GM12892 (cell line): ENCODE results near the gene TLR6.

ENCODE experiments used
- POLR2A ChIP-seq: IDR thresholded peaks from 2 replicates; pipeline ENCODE4 v1.6.1; 2011; ENCODE audit warnings: low read depth, low read length, control low read depth
- POLR2AphosphoS5 ChIP-seq: IDR thresholded peaks from 2 replicates; pipeline ENCODE4 v1.6.1; 2011; ENCODE audit warnings: low read depth, low read length, control low read depth
- TAF1 ChIP-seq: IDR thresholded peaks from 2 replicates; pipeline ENCODE4 v1.6.1; 2011; ENCODE audit warnings: low read depth, mild to moderate bottlenecking, control low read depth, low read length, borderline replicate concordance

DNA sequence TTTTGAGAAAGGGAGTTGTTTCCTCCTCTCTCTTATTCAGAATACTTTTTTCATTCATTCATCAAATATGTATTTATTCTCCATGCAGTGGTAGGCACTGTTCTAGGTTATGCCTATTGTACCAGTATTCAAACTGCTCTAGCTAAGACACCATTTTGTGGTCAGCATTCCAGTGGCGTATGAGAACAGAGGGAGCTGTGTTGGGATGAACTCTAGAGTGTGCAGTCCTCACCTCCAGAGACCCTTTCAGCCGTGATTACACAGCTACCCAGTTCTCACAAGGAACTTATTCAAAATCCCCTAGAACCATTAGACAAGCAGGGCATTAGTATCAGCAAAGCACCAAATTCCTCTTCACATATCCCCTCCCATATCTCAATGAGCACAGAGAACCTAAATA, 56.3 kb downstream of the TLR6 start:
- TF ChIP-seq POLR2AphosphoS5 (no peak), POLR2A (no peak), TAF1 (no peak)
